ENCODE data around the gene VAV2.
"Not testable (repeated sequence)": the region's sequence is repeated elsewhere in the genome, so short reads cannot be mapped to it uniquely, and the experiment has no call there.

VAV2 gene

GRCh38 chr9:133968428-133968827 is 23.7 kb downstream of the VAV2 start:
- DNase-seq = no peak

- DNase-seq = no peak
These were observed 24.9 kb downstream of the VAV2 start for GRCh38 chr9:133967024-133967741.

GRCh38 chr9:133964463-133964862 is 27.7 kb downstream of the VAV2 start:
- DNase-seq = no peak

- DNase-seq = no peak
These were observed 29.0 kb downstream of the VAV2 start for GRCh38 chr9:133963166-133963565.

GRCh38 chr9:133962341-133962740 is 29.8 kb downstream of the VAV2 start:
- DNase-seq = no peak

- no peak for DNase-seq
These were observed 30.6 kb downstream of the VAV2 start for GRCh38 chr9:133961226-133962165.

- no peak for DNase-seq
These were observed 31.5 kb downstream of the VAV2 start for GRCh38 chr9:133960568-133961129.

GRCh38 chr9:133959966-133960567 is 32.1 kb downstream of the VAV2 start:
- DNase-seq = no peak

- DNase-seq = no peak
These were observed 33.0 kb downstream of the VAV2 start for GRCh38 chr9:133959171-133959570.

GRCh38 chr9:133958756-133959155 is 33.4 kb downstream of the VAV2 start:
- no peak for DNase-seq

GRCh38 chr9:133957772-133958171 is 34.4 kb downstream of the VAV2 start:
- DNase-seq = not testable (repeated sequence)

GRCh38 chr9:133957328-133957727 is 34.8 kb downstream of the VAV2 start:
- no peak for DNase-seq

- no peak for DNase-seq
These were observed 35.5 kb downstream of the VAV2 start for GRCh38 chr9:133956520-133957076.

GRCh38 chr9:133955821-133956411 is 36.2 kb downstream of the VAV2 start:
- no peak for DNase-seq

- DNase-seq = no peak
These were observed 37.1 kb downstream of the VAV2 start for GRCh38 chr9:133954862-133955529.

- no peak for DNase-seq
These were observed 38.0 kb downstream of the VAV2 start for GRCh38 chr9:133953976-133954709.

- DNase-seq = no peak
These were observed 38.5 kb downstream of the VAV2 start for GRCh38 chr9:133953621-133953975.

- no peak for DNase-seq
These were observed 39.2 kb downstream of the VAV2 start for GRCh38 chr9:133952598-133953550.

GRCh38 chr9:133951265-133951664 is 40.9 kb downstream of the VAV2 start:
- DNase-seq = no peak

GRCh38 chr9:133950629-133951111 is 41.5 kb downstream of the VAV2 start:
- no peak for DNase-seq
